CD14-positive monocyte (primary cell): ENCODE results near the gene LIG4. TPM values are rescaled to one million over a fixed set of nuclear protein-coding genes. Genes with fewer than 3 reads are reported as not detected.

Experiments
- DNase-seq, 3 donors: peaks; one replicate each; pipeline ENCODE4 v3.0.0-alpha.2; 2011 to 2022
- H2AFZ ChIP-seq: 2 replicates; pipeline ENCODE4 v1.6.0; 2012; ENCODE audit warnings: mild to moderate bottlenecking, low read depth, low read length, inconsistent platforms; ENCODE audit not compliant: insufficient read depth, poor library complexity, severe bottlenecking
- H3K27ac ChIP-seq, 2 donors: 1 replicate in 1 of 2; 2 replicates in 1 of 2; pipeline ENCODE4 v1.5.1; 2012 to 2013; ENCODE audit warnings: low read length in 2 of 2, control low read depth in 1 of 2, inconsistent platforms in 1 of 2, low read depth in 1 of 2, mild to moderate bottlenecking in 1 of 2
- H3K27me3 ChIP-seq, 2 donors: one replicate each; pipeline versions ENCODE4 v1.6.0 to v1.6.1; 2011 to 2013; ENCODE audit warnings: low read length in 2 of 2; ENCODE audit not compliant: control insufficient read depth in 2 of 2, insufficient read depth in 2 of 2
- H3K36me3 ChIP-seq, 2 donors: replicated peaks in 1 of 2; 1 replicate in 1 of 2; 2 replicates in 1 of 2; pipeline versions ENCODE4 v1.5.1 to v1.6.1; 2012 to 2013; ENCODE audit warnings: low read length in 2 of 2, control low read depth in 1 of 2, inconsistent platforms in 1 of 2, mild to moderate bottlenecking in 1 of 2; ENCODE audit not compliant: insufficient read depth in 2 of 2, control insufficient read depth in 1 of 2
- H3K4me1 ChIP-seq, 2 donors: 1 replicate in 1 of 2; 2 replicates in 1 of 2; pipeline versions ENCODE4 v1.5.1 to v1.6.1; 2012 to 2013; ENCODE audit warnings: low read length in 2 of 2, control low read depth in 1 of 2, inconsistent platforms in 1 of 2, mild to moderate bottlenecking in 1 of 2, moderate library complexity in 1 of 2; ENCODE audit not compliant: insufficient read depth in 2 of 2, control insufficient read depth in 1 of 2
- H3K4me2 ChIP-seq: replicated peaks from 2 replicates; pipeline ENCODE3; 2012; ENCODE audit warnings: low read length, moderate library complexity, mild to moderate bottlenecking; ENCODE audit not compliant: poor library complexity, severe bottlenecking; ENCODE audit errors: extremely low read depth
- H3K4me3 ChIP-seq, 3 experiments: fragments of 200-600 bp in 1 of 3; sonication (generic) in 1 of 3; replicated peaks in 1 of 3; 1 replicate in 2 of 3; 2 replicates in 1 of 3; pipeline ENCODE4 v1.5.1; 2011 to 2013; ENCODE audit warnings: low read length in 3 of 3, mild to moderate bottlenecking in 3 of 3, control low read depth in 2 of 3, low read depth in 2 of 3, inconsistent platforms in 1 of 3, moderate library complexity in 1 of 3
- H3K79me2 ChIP-seq: 2 replicates; pipeline ENCODE4 v1.6.0; 2012; ENCODE audit warnings: mild to moderate bottlenecking, control low read depth, inconsistent platforms, low read length, moderate library complexity; ENCODE audit not compliant: insufficient read depth
- H3K9ac ChIP-seq: 2 replicates; pipeline ENCODE4 v1.6.0; 2017; ENCODE audit warnings: low read length, mild to moderate bottlenecking; ENCODE audit not compliant: insufficient read depth, poor library complexity, severe bottlenecking
- H3K9me3 ChIP-seq, 2 donors: replicated peaks in 1 of 2; 1 replicate in 1 of 2; 2 replicates in 1 of 2; pipeline versions ENCODE4 v1.5.1 to v1.6.1; 2012 to 2013; ENCODE audit warnings: low read length in 2 of 2, control low read depth in 1 of 2; ENCODE audit not compliant: control insufficient read depth in 1 of 2, insufficient read depth in 1 of 2
- H4K20me1 ChIP-seq: 2 replicates; pipeline ENCODE4 v1.6.0; 2012; ENCODE audit warnings: mild to moderate bottlenecking, low read length, control low read depth, moderate library complexity; ENCODE audit not compliant: insufficient read depth
- H3K27ac Mint-ChIP-seq, 7 donors: one replicate each; pipeline ENCODE4 v1.8.0; 2020; ENCODE audit warnings: mild to moderate bottlenecking in 7 of 7, mixed read lengths in 7 of 7, moderate library complexity in 6 of 7, inconsistent platforms in 2 of 7
- H3K27me3 Mint-ChIP-seq, 3 donors: one replicate each; pipeline ENCODE4 v1.8.0; 2021 to 2022; ENCODE audit warnings: low read depth in 3 of 3, mild to moderate bottlenecking in 3 of 3, mixed read lengths in 3 of 3, moderate library complexity in 3 of 3, inconsistent platforms in 1 of 3
- H3K36me3 Mint-ChIP-seq, 2 donors: one replicate each; pipeline ENCODE4 v1.8.0; 2020; ENCODE audit warnings: mixed read lengths in 2 of 2, inconsistent platforms in 1 of 2, mild to moderate bottlenecking in 1 of 2
- H3K4me1 Mint-ChIP-seq: one replicate; pipeline ENCODE4 v1.8.0; 2020; ENCODE audit warnings: mild to moderate bottlenecking, mixed read lengths
- H3K4me3 Mint-ChIP-seq, 2 donors: one replicate each; pipeline ENCODE4 v1.8.0; 2020; ENCODE audit warnings: mild to moderate bottlenecking in 2 of 2, mixed read lengths in 2 of 2, moderate library complexity in 1 of 2
- H3K9me3 Mint-ChIP-seq, 7 donors: one replicate each; pipeline ENCODE4 v1.8.0; 2020 to 2022; ENCODE audit warnings: mixed read lengths in 7 of 7, mild to moderate bottlenecking in 6 of 7, moderate library complexity in 6 of 7, inconsistent platforms in 2 of 7
- CTCF ChIP-seq: fragments of 200-600 bp; IDR thresholded peaks from one replicate; pipeline ENCODE4 v1.8.0; 2022; ENCODE audit warnings: antibody characterized with exemption, mild to moderate bottlenecking
- WGBS: methylation state at CpG from one replicate; pipeline ENCODE4 v1.1.5; 2013; ENCODE audit warnings: missing lambda C conversion rate; ENCODE audit not compliant: insufficient coverage; 5-methylcytosine and 5-hydroxymethylcytosine counted together
- intact Hi-C, 2 donors: fragments of 100-400 bp; cut with micrococcal nuclease; formaldehyde crosslinking; loops; one replicate each; pipeline versions ENCODE4 v1.15.0 to v1.15.1; 2023
- polyA plus RNA-seq, 3 donors: library from polyadenylated mRNA; depleted of rRNA in 1 of 3; unstranded in 2 of 3; stranded (reverse) in 1 of 3; fragments of 300-500 nt in 2 of 3; fragments of >200 nt in 1 of 3; fragmentation: Illumina TruSeq in 2 of 3; gene quantifications; 1 replicate in 2 of 3; 2 replicates in 1 of 3; pipeline ENCODE4 v1.2.3, GENCODE V29; 2012 to 2021

LIG4 gene
- polyA plus RNA-seq, 3 donors = 3.7 to 6.2 (median 5.2) TPM

GRCh38 chr13:108214441-108215271, 680 bp downstream of the LIG4 start:
- Histone ChIP-seq H3K36me3 (peaks cover 17% of the 10 kb centered on the region in 2 donors), H3K27me3 (no peaks in the 10 kb centered on the region), H3K27ac (no peak overlapping the region), H4K20me1 (no peaks in the 10 kb centered on the region), H3K4me3 (peak overlapping the region in 2 of 3 experiments; percentile 45 to 73), H3K4me1 (peaks cover 32 to 39% of the 10 kb centered on the region in 2 donors), H3K4me2 (peak overlapping the region; percentile 69), H2AFZ (no peak overlapping the region), H3K79me2 (peaks cover 34% of the 10 kb centered on the region), H3K9ac (peak overlapping the region; percentile 49), H3K9me3 (no peaks in the 10 kb centered on the region)
- H3K27ac Mint-ChIP-seq = peak overlapping the region in 4 of 7 donors; percentile 42 to 76 (median 57)
- peaks cover 0 to 2% (median 0%) of the 10 kb centered on the region in 7 donors for H3K9me3 Mint-ChIP-seq
- 65% methylated on average over 18 of the region's 41 CpGs for WGBS
- intact Hi-C loops = loop anchor here (5.0 to 10.0 kb wide), 2 partner anchors 53 to 700 kb away; partner anchors contain the start of gene TNFSF13B (in 1 of the 2)
- DNase-seq = no peak
- peaks cover 17 to 19% of the 10 kb centered on the region in 2 donors for H3K36me3 Mint-ChIP-seq
- TF ChIP-seq CTCF = no peak
- peak overlapping the region; percentile 61 to 83 for H3K4me3 Mint-ChIP-seq
- peaks cover 0 to 1% (median 0%) of the 10 kb centered on the region in 3 donors for H3K27me3 Mint-ChIP-seq
- peaks cover 22% of the 10 kb centered on the region for H3K4me1 Mint-ChIP-seq

GRCh38 chr13:108213946-108214345, 1.4 kb downstream of the LIG4 start:
- H3K9ac ChIP-seq = no peak overlapping the region
- H3K9me3 Mint-ChIP-seq = peaks cover 0 to 5% (median 3%) of the 10 kb centered on the region in 7 donors
- H3K36me3 Mint-ChIP-seq = peaks cover 22 to 24% of the 10 kb centered on the region in 2 donors
- intact Hi-C loops = loop anchor here in 1 of 2 donors (10.0 kb wide), 1 partner anchor 701 kb away; no protein-coding TSS in a partner anchor
- H3K79me2 ChIP-seq = peaks cover 27% of the 10 kb centered on the region
- H3K4me3 ChIP-seq = no peak overlapping the region
- WGBS = no CpG with 5 or more reads among the region's 5 CpGs
- H3K4me1 ChIP-seq = peaks cover 24 to 32% of the 10 kb centered on the region in 2 donors
- TF ChIP-seq CTCF = no peak
- DNase-seq = no peak
- H3K4me3 Mint-ChIP-seq = no peak overlapping the region
- peaks cover 21 to 24% of the 10 kb centered on the region in 2 donors for H3K36me3 ChIP-seq
- no peaks in the 10 kb centered on the region for H4K20me1 ChIP-seq
- peak overlapping the region; percentile 69 for H3K4me2 ChIP-seq
- no peaks in the 10 kb centered on the region for H3K9me3 ChIP-seq
- peaks cover 15% of the 10 kb centered on the region for H3K4me1 Mint-ChIP-seq
- no peaks in the 10 kb centered on the region for H3K27me3 ChIP-seq
- H3K27ac Mint-ChIP-seq = no peak overlapping the region
- H3K27me3 Mint-ChIP-seq = peaks cover 0 to 1% (median 0%) of the 10 kb centered on the region in 3 donors
- no peak overlapping the region for H3K27ac ChIP-seq
- H2AFZ ChIP-seq = no peak overlapping the region
